Frontal cortex (tissue), 4 donors: Measurements from ENCODE around the gene RBMS2. TPM values are rescaled to one million over a fixed set of nuclear protein-coding genes. Genes with fewer than 3 reads are reported as not detected.
"Not testable (repeated sequence)": the region's sequence is repeated elsewhere in the genome, so short reads cannot be mapped to it uniquely, and the experiment has no call there.

Experiments used
- DNase-seq, 2 donors: peaks; one replicate each; pipeline ENCODE4 v3.0.0; 2012; ENCODE audit warnings: low spot score in 2 of 2
- FAIRE-seq: peaks from 2 replicates; lab custom pipeline; 2012; peaks lifted over from hg19 to GRCh38; lab: Jason Lieb, UNC
- total RNA-seq: library from RNA; depleted of rRNA; stranded (reverse); fragments of >200 nt; gene quantifications from one replicate; pipeline ENCODE4 v1.2.3, GENCODE V29; 2014
- donor health status: control.
- donor health status: control.
- donor health status: control.

RBMS2 gene
- 2.4 TPM for total RNA-seq

- DNase-seq (peak in 1 of 2 donors; percentile 59), FAIRE-seq (no peak)
Measured at GRCh38 chr12:56521590-56522371, at the start of gene RBMS2. RBMS2 (plus strand) TSS chr12:56521820; CDS start chr12:56522024, 204 bp downstream.

GRCh38 chr12:56474389-56474788 is 47.2 kb upstream of the RBMS2 start:
- DNase-seq (no peak), FAIRE-seq (no peak)

- no peak for DNase-seq
- no peak for FAIRE-seq
Measured at GRCh38 chr12:56476143-56476542, 45.5 kb upstream of the RBMS2 start.

GRCh38 chr12:56476972-56477432 is 44.6 kb upstream of the RBMS2 start:
- no peak for DNase-seq
- no peak for FAIRE-seq

- no peak for FAIRE-seq
Measured at GRCh38 chr12:56477521-56478225, 43.9 kb upstream of the RBMS2 start.

GRCh38 chr12:56479625-56480024 is 42.0 kb upstream of the RBMS2 start:
- no peak for DNase-seq
- no peak for FAIRE-seq

More at GRCh38 chr12:56477521-56478225, 43.9 kb upstream of the RBMS2 start:
- no peak for DNase-seq

- FAIRE-seq = no peak
- DNase-seq = no peak
Measured at GRCh38 chr12:56484566-56484965, 37.1 kb upstream of the RBMS2 start.

- FAIRE-seq (no peak), DNase-seq (no peak)
Measured at GRCh38 chr12:56486694-56487093, 34.9 kb upstream of the RBMS2 start.

GRCh38 chr12:56487448-56488040 is 34.1 kb upstream of the RBMS2 start:
- DNase-seq (peak in 1 of 2 donors; percentile 29), FAIRE-seq (no peak)

GRCh38 chr12:56488041-56488955 is 33.3 kb upstream of the RBMS2 start, which contains the start of gene GLS2:
GLS2 (minus strand) TSS chr12:56488161; CDS start chr12:56488118, 43 bp downstream.
- peak; percentile 81 to 90 for DNase-seq
- FAIRE-seq = no peak

- no peak for DNase-seq
- no peak for FAIRE-seq
Measured at GRCh38 chr12:56490360-56490759, 31.3 kb upstream of the RBMS2 start.

- not testable (repeated sequence) for DNase-seq, FAIRE-seq
Measured at GRCh38 chr12:56493409-56494105, 28.1 kb upstream of the RBMS2 start.

- not testable (repeated sequence) for DNase-seq, FAIRE-seq
Measured at GRCh38 chr12:56494106-56494415, 27.6 kb upstream of the RBMS2 start.

GRCh38 chr12:56494481-56494880 is 27.1 kb upstream of the RBMS2 start:
- FAIRE-seq, DNase-seq: not testable (repeated sequence)

GRCh38 chr12:56496704-56497103 is 24.9 kb upstream of the RBMS2 start:
- DNase-seq, FAIRE-seq: not testable (repeated sequence)

- not testable (repeated sequence) for DNase-seq, FAIRE-seq
Measured at GRCh38 chr12:56498126-56498902, 23.3 kb upstream of the RBMS2 start.

GRCh38 chr12:56499452-56499851 is 22.2 kb upstream of the RBMS2 start:
- not testable (repeated sequence) for DNase-seq, FAIRE-seq

GRCh38 chr12:56499879-56500278 is 21.7 kb upstream of the RBMS2 start:
- not testable (repeated sequence) for DNase-seq, FAIRE-seq
